NCI-H2196 treated with DMSO at 0.1 percent for 48 hours (cell line): Measurements from ENCODE around the gene TLE3.

Experiments
- DNase-seq: peaks from one replicate; lab custom pipeline; 2025; ENCODE audit not compliant: unreplicated experiment; lab: John Stamatoyannopoulos, UW

Gene TLE3

GRCh38 chr15:70032509-70032908 is 65.2 kb downstream of the TLE3 start:
- no peak for DNase-seq

GRCh38 chr15:70031713-70032112 is 66.0 kb downstream of the TLE3 start:
- no peak for DNase-seq

GRCh38 chr15:70031261-70031660 is 66.5 kb downstream of the TLE3 start:
- DNase-seq: no peak

- DNase-seq: no peak
Measured at GRCh38 chr15:70030851-70031250, 66.9 kb downstream of the TLE3 start.

GRCh38 chr15:70029297-70029701 is 68.4 kb downstream of the TLE3 start:
- DNase-seq: no peak

GRCh38 chr15:70027518-70027917 is 70.2 kb downstream of the TLE3 start:
- no peak for DNase-seq

GRCh38 chr15:70026991-70027390 is 70.7 kb downstream of the TLE3 start:
- no peak for DNase-seq

GRCh38 chr15:70025413-70026296 is 72.1 kb downstream of the TLE3 start:
- DNase-seq: no peak

GRCh38 chr15:70024521-70024920 is 73.2 kb downstream of the TLE3 start:
- DNase-seq: no peak

- DNase-seq: no peak
Measured at GRCh38 chr15:70023769-70024491, 73.8 kb downstream of the TLE3 start.

- DNase-seq: peak; percentile 29
Measured at GRCh38 chr15:70023064-70023768, 74.5 kb downstream of the TLE3 start.

- DNase-seq: no peak
Measured at GRCh38 chr15:70020229-70020628, 77.5 kb downstream of the TLE3 start.

GRCh38 chr15:70018646-70019600 is 78.8 kb downstream of the TLE3 start:
- no peak for DNase-seq

GRCh38 chr15:70017801-70018200 is 79.9 kb downstream of the TLE3 start:
- no peak for DNase-seq

- DNase-seq: no peak
Measured at GRCh38 chr15:70017025-70017424, 80.7 kb downstream of the TLE3 start.

GRCh38 chr15:70016511-70016994 is 81.2 kb downstream of the TLE3 start:
- no peak for DNase-seq

GRCh38 chr15:70014860-70015490 is 82.7 kb downstream of the TLE3 start:
- DNase-seq: no peak

- DNase-seq: no peak
Measured at GRCh38 chr15:70014331-70014730, 83.4 kb downstream of the TLE3 start.

GRCh38 chr15:70013656-70014313 is 83.9 kb downstream of the TLE3 start:
- no peak for DNase-seq
